GM19438 (cell line): ENCODE measurements around the gene PRSS33.

Source experiments
- ATAC-seq: cut with Tn5 transposase; IDR thresholded peaks from one replicate; pipeline ENCODE4 v1.9.1; 2021; ENCODE audit warnings: low read depth; ENCODE audit not compliant: unreplicated experiment

Gene PRSS33

DNA sequence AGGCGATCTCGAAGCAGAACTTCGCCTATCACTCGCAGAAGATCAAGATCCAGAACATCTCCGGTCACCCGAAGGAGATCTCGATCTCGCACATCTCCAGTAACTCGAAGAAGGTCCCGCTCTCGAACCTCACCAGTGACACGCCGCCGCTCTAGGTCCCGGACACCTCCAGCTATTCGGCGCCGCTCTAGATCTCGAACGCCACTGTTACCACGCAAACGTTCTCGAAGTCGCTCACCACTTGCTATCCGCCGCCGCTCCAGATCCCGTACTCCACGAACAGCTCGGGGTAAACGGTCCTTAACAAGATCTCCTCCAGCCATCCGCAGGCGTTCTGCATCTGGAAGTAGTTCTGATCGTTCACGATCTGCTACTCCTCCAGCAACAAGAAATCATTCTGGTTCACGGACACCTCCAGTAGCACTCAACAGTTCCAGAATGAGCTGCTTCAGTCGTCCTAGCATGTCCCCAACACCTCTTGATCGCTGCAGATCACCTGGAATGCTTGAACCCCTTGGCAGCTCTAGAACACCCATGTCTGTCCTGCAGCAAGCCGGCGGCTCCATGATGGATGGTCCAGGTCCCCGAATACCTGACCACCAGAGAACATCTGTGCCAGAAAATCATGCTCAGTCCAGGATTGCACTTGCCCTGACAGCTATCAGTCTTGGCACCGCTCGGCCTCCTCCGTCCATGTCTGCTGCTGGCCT lies 20.8 kb downstream of the PRSS33 start:
- ATAC-seq, result no peak

DNA sequence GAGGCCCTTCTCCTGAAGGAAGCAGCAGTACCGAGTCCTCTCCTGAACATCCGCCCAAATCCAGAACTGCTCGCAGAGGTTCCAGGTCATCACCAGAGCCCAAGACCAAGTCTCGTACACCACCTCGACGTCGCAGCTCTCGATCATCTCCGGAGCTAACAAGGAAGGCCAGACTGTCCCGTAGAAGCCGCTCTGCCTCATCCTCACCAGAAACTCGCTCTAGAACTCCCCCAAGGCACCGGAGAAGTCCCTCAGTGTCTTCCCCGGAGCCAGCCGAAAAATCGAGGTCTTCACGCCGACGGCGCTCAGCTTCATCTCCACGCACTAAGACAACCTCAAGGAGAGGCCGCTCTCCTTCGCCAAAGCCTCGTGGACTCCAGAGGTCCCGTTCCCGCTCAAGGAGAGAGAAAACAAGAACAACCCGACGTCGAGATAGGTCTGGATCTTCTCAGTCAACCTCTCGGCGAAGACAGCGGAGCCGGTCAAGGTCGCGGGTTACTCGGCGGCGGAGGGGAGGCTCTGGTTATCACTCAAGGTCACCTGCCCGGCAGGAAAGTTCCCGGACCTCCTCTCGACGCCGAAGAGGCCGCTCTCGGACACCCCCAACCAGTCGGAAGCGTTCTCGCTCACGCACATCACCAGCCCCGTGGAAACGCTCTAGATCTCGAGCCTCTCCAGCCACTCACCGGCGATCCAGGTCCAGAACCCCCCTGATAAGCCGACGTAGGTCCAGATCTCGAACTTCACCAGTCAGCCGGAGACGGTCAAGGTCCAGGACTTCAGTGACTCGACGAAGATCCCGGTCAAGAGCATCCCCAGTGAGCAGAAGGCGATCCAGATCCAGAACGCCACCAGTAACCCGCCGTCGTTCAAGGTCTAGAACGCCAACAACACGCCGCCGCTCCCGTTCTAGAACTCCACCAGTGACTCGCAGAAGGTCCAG lies 21.6 kb downstream of the PRSS33 start:
- ATAC-seq, result no peak

DNA sequence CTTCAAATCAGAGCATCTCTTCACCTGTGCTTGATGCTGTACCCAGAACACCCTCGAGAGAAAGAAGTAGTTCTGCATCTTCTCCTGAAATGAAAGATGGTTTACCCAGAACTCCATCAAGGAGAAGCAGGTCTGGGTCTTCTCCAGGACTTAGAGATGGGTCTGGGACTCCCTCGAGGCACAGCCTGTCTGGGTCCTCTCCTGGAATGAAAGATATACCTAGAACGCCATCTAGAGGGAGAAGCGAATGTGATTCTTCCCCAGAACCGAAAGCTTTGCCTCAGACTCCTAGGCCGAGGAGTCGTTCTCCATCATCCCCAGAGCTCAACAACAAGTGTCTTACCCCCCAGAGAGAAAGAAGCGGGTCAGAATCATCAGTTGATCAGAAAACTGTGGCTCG lies 22.6 kb downstream of the PRSS33 start:
- no peak for ATAC-seq

DNA sequence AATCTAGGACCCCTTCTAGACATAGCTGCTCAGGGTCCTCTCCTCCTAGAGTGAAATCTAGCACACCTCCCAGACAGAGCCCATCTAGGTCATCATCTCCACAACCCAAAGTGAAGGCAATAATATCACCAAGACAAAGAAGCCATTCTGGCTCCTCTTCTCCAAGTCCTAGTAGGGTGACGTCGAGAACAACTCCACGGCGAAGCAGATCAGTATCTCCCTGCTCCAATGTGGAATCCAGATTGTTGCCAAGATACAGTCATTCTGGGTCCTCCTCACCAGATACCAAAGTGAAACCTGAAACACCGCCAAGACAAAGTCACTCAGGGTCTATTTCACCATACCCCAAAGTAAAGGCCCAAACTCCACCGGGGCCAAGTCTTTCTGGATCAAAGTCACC lies 24.2 kb downstream of the PRSS33 start:
- ATAC-seq, result no peak

DNA sequence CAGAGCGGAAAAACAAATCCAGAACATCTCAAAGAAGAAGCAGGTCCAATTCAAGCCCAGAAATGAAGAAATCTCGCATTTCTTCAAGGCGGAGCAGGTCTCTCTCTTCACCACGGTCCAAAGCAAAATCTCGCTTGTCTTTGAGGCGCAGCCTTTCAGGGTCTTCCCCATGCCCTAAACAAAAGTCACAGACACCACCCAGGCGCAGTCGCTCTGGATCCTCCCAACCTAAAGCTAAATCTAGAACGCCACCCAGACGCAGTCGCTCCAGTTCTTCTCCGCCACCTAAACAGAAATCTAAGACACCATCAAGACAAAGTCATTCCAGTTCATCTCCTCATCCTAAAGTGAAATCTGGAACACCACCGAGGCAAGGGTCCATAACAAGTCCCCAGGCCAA lies 24.6 kb downstream of the PRSS33 start:
- no peak for ATAC-seq

DNA sequence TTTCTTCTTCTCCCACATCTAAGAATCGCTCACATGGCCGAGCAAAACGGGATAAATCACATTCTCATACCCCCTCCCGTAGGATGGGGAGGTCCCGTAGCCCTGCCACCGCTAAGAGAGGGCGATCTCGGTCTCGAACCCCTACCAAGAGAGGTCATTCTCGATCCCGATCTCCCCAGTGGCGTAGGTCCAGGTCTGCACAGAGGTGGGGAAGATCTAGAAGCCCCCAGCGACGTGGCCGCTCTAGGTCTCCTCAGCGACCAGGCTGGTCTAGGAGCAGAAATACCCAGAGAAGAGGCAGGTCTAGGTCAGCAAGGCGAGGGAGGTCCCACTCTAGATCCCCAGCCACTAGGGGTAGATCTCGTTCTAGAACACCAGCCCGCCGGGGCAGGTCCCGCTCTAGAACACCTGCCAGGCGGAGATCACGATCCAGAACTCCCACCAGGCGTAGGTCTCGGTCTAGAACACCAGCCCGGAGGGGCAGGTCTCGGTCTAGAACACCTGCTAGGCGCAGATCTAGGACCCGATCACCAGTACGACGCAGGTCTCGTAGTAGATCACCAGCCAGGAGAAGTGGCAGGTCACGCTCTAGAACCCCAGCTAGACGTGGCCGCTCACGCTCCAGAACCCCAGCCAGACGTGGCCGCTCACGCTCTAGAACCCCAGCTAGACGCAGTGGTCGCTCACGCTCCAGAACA lies 25.3 kb downstream of the PRSS33 start:
- ATAC-seq, result no peak

DNA sequence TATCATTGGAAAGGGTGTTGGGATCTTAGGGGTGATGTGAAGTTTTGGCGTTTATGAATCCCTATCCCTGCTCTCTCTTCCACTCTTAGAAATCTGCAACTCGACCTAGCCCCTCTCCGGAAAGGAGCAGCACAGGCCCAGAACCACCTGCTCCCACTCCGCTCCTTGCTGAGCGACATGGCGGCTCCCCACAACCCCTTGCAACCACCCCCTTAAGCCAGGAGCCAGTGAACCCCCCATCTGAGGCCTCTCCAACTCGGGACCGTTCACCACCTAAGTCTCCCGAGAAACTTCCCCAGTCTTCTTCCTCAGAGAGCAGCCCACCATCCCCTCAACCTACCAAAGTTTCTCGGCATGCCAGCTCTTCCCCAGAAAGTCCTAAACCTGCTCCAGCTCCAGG lies 25.9 kb downstream of the PRSS33 start:
- no peak for ATAC-seq

DNA sequence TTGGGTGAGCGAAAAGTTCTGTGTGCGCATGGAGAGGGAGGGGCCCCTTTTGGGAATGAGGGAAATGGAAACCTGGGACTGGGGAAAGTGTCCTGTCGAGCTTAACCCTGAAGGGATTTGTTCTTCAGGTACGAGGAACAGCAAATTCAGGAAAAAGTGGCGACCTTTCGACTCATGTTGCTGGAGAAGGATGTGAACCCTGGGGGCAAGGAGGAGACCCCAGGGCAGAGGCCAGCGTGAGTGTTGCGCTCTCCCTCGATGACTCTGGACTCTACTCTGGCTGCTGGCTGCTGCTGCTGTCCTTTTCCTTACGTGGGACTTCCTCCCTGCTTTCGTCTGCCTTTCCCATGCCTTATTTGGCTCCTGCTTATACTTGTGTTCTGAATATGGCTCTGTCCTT lies 30.0 kb downstream of the PRSS33 start:
- ATAC-seq, result no peak

DNA sequence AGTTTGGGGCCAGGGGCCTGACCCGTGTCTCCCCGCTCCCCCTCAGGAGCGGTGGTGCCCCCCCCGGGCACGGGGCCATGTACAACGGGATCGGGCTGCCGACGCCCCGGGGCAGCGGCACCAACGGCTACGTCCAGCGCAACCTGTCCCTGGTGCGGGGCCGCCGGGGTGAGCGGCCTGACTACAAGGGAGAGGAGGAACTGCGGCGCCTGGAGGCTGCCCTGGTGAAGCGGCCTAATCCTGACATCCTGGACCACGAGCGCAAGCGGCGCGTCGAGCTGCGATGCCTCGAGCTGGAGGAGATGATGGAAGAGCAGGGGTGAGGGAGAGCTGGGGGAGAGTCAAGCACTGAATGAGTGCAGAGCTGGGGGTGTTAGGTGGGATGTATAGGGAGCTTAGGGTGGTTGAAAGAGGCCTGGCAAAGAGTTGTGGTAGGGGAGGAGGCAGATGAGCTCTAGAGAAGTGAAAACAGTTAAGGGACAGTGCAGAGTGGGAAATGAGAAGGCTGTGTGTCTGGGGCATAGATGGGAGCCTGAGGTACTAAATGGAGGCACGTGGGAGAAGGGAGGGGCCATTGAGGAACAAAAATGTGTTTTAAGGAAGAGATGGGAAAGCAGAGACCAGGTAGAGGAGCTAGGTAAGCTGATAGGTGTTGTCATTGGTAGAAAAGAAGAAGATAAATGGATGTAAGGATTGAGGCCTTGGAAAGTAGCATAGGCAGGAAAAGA lies 30.9 kb downstream of the PRSS33 start:
- ATAC-seq, result no peak

DNA sequence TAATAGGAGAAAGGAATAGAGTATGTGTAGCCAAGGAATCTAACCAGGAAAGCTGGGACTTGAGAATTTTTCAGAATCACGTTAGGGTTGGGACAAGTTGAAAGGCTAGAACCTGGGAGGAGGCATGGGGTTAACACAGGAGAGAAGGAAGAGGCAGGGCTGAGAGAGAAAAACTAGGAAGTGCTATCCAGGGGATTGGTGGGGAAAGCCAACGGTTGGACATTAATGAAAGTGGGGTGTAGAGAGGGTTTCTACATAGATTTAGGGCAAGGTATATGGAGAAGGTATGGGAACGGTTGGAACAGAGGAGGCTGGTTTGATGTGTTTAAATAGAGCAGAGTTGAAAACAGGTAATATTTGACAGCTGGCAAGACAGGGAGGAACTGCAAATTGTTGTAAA lies 32.2 kb downstream of the PRSS33 start:
- ATAC-seq, result no peak

DNA sequence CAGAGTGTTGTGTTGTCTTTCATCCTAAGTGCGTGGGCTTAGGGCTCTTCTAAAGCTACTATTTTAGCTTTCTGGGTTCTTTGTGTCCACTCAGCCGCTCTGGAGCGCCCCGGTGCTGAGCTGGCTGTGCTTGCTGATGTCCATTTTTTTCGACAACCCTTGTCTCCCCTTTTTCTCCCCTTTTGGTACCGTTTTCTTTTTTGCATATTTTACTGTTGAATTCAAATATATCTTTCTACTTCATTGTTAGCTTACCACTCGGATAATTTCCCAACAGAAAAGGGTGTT lies 33.7 kb downstream of the PRSS33 start:
- ATAC-seq, result no peak

DNA sequence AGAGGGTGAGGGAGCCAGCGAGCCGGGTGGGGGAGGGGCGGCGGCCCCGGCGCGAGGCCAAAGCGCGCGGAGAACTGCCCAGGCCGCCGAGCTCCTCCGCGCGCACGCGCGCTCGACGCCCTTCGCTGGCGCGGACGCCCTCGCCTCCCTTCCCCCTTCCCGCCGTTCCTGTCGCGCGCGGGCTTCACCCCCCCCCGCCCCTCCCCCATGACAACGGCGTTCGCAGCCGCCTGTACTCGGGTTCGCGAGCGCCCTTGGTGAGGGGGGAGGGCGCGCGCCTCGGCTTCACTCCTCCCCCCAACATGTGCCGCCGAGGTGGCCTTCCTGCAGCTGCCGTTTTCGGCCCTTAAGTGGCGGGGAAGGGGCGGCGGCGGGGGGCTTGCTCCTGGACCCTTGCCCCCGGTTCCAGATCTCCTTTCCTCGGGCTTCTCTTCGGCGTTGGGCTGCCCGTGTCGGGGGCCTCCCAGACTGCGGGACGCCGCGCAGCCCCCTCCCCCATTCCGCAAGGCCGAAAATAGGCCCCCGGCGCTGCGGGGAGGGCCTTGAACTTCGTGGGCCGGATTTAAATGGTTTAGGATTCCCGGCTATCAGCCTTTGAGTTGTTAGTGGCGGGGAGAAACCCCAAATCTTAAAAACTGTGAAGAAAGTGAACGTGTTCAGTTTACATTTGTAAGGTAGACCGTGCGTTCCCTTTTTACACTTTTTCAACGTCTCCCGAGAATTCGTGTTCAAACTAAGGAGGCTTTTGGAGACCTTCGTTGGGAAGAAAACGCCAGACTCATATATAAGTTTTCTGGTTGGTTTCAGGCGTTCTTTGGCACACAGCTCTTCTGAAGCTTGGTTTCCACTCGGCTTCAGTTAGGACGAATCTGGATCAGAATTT lies 34.3 kb downstream of the PRSS33 start:
- ATAC-seq, result peak; percentile 24

DNA sequence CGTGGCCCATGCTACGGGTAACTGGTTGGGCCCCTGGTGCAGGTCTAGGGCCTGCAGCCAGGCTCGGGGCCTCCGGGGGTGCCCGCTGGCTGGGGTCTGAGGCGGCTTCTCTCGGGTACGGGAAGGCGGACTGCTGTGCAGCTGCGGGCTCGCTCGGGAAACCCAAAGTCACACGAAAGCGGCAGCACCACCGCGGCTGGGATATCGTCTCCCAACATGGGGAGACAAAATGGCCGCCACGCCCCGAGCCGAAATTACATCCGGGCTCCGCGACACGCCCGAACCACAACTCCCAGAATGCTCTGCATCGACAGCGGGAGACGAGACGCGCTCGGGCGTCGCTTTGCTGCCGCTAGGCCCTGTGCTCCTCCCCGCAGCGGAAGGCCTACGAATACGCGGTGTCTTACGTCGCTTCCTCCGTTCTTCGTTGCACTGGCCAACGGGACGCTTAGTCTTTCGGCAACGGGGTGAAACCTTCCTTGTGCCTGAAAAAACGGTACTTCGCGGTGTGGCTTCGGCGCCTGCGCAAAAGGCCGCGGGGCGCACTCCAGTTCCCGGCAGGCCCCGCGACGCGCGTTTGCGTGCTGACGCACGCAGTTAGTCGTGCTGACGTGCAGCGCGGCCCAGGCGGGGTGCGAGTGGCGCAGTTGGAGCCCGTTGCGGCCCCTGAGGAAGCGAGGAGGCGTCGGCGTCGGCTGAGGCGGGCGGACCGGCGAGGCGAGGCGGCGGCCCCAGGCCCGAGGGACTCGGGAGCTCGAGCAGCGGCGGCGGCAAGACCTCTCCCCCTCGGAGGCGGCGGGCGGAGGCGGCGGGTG lies 35.1 kb downstream of the PRSS33 start, which contains the start of gene SRRM2:
Gene SRRM2, plus strand, starts transcription at position 604 of the 815 bp plus-strand sequence. CDS start 3,727 bp downstream, outside the sequence.
- ATAC-seq, result peak; percentile 78

DNA sequence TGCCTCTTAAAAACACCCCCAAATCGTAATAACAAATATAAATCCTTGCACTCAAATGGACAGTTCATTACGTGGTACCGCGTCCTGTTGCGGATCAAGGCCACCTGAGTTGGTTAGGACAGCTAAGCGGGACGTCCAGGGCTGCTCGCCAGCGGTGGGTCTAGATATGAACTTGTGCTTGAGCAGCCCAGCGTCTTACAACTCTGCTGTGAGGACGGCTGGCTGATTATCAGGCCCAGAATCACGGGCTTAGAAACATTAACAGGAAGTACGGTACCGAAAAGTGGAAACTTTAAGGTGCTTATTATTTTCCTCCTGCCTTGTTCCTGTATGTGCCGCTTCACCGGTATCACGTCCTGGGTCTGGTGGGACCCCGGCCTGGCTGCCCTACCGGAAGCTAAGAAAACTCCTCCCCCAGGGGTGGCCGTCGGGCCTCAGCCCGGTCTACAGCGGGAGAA lies 35.8 kb downstream of the PRSS33 start:
- peak; percentile 30 for ATAC-seq

DNA sequence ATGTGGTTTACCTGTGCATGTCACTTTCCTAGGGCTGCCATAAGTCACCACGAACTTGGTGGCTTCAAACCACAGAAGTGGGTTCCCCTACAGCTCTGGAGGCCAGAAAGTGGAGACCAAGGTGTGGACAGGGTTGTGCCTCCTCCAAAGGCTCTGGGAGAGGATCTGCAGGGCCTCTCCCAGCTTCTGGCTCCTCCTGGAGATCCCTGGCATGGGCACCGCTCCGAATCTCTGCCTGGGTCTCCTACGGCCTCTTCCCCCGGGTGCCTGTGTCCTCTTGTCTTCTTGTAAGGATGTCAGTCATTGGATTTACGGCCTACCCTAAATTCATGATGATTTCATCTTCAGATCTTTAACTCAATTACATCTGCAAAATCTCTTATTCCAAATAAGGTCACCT lies 37.4 kb downstream of the PRSS33 start:
- no peak for ATAC-seq

DNA sequence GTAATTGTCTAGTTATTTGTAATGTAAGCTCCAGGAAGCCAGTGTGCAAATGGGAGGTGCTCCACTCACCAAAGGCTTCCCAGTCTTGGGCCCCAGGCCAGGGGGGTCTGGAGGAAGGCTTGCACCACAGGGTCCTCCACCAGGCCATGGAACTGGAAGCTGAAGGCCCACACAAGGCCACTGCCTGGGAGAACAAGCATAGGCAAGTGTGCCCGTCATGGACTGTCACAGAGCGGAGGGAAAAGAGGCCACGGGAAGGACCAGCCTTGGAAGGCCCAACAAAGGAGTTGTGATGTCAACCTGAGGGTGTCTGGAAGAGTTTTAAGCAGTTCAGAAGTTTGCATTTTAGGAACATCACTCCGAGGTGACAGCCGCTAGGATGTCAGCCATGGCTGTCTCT lies 37.9 kb downstream of the PRSS33 start:
- no peak for ATAC-seq

DNA sequence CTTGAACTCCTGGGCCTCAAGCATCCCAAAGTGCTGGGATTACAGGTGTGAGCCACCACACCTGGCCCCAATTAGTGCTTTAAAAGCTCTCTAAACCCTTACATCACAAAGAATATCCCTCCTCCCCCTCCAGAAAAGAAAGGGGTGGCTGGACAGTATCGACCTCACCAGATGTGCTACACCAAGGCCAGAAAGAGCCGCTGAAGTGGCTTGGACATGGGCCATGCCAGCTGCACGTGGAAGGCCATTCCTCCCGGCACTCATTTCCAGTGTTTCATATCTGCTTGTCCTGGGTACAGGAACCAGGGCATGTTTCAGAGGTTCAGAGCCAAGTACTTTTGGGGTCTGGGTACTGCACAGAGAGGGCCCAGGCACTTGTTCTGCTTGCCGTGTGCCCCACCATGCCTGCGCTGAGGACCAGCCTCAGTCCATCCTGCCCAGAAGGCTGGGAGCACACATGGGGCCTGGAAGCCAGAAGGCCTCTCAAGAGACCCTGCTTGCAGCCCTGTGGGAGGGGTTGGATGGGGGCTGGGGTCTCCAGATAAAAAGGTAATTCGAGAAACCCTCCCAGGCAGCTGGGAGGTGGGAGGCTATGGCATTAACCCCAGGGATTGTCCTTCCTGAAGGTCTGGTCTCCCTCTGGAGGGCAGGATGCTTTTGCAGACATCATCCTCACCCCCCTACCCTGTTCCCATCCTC lies 38.5 kb downstream of the PRSS33 start:
- ATAC-seq, result no peak

DNA sequence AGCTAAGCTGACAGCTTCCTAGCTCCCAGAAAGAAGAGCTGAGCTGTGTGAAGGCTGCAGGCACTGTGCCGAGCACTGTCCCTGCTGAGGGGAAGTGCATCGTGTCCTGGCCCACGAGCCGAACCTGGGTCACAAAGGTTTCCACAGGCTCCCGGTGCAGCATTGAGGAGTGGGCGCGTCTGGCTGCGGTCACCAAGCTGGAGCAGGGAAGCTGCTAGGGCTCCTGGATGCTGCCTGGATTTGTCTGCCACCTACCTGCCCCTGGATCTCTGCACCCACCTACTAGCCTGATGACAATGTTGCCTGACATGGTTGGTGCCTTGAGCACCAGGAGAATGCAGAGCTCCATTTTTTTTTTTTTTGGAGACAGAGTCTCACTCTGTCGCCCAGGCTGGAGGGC lies 41.4 kb downstream of the PRSS33 start:
- no peak for ATAC-seq
